ENCODE data around the gene MRPL48.

DNA sequence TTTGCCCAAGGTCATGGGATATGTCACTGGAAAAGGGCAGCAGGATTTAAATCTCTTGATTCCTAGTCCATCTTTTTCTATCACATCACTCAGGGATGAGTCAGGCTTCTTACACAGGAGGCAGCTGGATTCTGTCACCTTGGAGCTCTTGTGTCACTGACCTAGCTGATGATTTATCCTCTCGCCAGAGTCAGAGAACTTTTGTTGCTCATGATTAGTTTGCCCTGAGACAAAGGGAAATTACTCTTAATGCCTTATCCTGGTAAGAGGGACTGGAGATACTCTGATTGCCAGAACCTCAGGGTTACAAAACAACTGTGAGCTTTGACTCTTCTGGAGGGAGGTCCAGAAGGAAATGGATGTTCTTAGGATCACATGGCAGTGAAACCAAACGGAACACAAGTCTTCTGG, 78.9 kb downstream of the MRPL48 start:
- TF ChIP-seq, protein P1, sequence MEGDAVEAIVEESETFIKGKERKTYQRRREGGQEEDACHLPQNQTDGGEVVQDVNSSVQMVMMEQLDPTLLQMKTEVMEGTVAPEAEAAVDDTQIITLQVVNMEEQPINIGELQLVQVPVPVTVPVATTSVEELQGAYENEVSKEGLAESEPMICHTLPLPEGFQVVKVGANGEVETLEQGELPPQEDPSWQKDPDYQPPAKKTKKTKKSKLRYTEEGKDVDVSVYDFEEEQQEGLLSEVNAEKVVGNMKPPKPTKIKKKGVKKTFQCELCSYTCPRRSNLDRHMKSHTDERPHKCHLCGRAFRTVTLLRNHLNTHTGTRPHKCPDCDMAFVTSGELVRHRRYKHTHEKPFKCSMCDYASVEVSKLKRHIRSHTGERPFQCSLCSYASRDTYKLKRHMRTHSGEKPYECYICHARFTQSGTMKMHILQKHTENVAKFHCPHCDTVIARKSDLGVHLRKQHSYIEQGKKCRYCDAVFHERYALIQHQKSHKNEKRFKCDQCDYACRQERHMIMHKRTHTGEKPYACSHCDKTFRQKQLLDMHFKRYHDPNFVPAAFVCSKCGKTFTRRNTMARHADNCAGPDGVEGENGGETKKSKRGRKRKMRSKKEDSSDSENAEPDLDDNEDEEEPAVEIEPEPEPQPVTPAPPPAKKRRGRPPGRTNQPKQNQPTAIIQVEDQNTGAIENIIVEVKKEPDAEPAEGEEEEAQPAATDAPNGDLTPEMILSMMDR (IDR thresholded peaks at IDR 0.05), result no peak
- no peak for TF ChIP-seq EZH2 (IDR thresholded peaks at IDR 0.05; ENCODE audit: borderline replicate concordance, insufficient read depth, low read depth, low read length, poor library complexity, severe bottlenecking)
